SIG-M5 treated with dmso at 0.1 percent for 504 hours (cell line): ENCODE measurements around the gene THAP12.
"Not testable (repeated sequence)": the region's sequence is repeated elsewhere in the genome, so short reads cannot be mapped to it uniquely, and the experiment has no call there.

Source experiments
- DNase-seq: peaks from one replicate; lab custom pipeline; 2025; ENCODE audit not compliant: unreplicated experiment; lab: John Stamatoyannopoulos, UW

The THAP12 gene

GRCh38 chr11:76329084-76329648 lies 51.8 kb downstream of the THAP12 start:
- DNase-seq = no peak

- DNase-seq = no peak
Observed at GRCh38 chr11:76327756-76328388, 53.1 kb downstream of the THAP12 start.

- DNase-seq = no peak
Observed at GRCh38 chr11:76327202-76327601, 53.7 kb downstream of the THAP12 start.

- DNase-seq = no peak
Observed at GRCh38 chr11:76325185-76325584, 55.7 kb downstream of the THAP12 start.

DNA sequence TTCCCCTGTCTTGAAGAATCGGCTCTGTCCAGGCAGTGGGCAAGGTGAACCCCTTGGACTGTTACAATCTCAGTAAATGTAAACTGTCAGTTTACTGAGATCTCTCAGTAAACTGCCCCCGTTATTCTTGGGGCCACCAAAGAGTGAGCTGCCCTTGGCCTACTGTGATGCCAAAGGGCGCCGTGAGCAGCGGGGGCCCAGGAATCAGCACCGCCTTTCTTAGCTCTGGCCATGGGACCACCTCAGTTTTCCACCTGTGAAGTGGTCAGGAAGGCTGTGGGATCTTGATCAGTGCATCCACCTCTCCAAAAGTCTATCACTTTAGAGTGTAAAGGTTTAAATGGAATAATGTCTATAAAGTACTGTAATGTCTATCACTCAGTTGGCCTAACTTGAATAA lies 57.1 kb downstream of the THAP12 start:
- DNase-seq = no peak

DNA sequence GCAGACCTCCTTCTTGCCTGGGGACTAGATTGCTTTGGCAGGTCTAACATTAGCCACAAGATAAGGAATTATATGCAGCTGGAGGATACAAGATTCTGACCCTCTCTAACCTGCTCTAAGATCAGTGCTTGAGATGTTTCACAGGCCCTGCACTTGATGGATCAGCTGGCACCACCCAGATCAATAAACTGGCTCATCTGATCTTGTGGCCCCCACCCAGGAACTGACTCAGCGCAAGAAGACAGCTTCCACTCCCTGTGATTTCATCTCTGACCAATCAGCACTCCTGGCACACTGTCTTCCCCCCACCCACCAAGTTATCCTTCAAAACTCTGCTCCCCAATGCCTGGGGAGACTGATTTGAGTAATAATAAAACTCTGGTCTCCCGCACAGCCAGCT lies 57.6 kb downstream of the THAP12 start:
- DNase-seq = not testable (repeated sequence)

- no peak for DNase-seq
Observed at GRCh38 chr11:76322942-76323341, 58.0 kb downstream of the THAP12 start.

- no peak for DNase-seq
Observed at GRCh38 chr11:76322540-76322939, 58.4 kb downstream of the THAP12 start.

DNA sequence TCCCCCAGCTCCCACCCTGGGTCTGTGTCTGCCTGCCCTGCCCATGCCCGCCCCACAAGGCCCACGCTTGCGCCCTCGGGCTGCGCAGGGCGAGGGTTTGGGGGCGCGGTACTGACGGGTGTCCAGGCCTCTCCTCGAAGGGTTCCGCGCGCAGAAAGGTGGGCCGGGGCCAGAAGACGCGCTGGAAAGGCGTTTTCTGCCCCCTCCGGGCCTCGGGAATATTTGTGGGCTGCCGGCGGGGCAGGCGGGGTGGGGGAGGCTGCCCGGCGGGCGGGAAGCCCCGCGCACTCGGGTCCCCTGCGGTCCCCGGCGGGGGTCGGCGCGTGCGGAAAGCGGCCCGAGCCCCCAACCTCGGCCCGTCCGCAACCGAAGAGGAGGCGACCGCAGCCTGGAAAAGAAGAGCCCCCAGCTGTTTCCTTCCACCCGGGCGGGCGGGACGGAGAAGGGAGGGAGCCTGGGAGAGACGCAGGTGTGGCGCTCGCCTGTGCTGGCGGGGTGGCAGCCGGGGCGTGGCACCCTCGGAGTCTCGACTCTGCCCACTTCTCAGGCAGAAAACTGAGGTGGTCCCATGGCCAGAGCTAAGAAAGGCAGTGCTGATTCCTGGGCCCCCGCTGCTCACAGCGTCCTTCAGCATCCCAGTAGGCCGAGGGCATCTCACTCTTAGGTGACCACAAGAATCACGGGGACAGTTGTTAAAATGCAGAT lies 59.0 kb downstream of the THAP12 start:
- no peak for DNase-seq

GRCh38 chr11:76321340-76321739 lies 59.6 kb downstream of the THAP12 start:
- no peak for DNase-seq

- DNase-seq = no peak
Observed at GRCh38 chr11:76320929-76321328, 60.0 kb downstream of the THAP12 start.

DNA sequence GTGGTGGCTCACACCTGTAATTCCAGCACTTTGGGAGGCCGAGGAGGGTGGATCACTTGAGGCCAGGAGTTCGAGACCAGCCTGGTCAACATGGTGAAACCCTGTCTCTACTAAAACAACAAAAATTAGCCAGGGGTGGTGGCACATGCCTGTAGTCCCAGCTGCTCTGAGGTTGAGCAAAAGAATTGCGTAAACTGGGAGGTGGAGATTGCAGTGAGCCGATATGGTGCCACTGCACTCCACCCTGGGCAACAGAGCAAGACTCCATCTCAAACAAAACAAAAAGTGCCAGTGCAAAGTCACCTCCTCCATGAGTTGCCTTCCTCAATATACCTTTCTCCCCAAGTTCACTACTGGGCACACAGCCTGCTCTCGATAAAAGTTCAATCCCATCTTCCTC lies 61.1 kb downstream of the THAP12 start:
- not testable (repeated sequence) for DNase-seq

DNA sequence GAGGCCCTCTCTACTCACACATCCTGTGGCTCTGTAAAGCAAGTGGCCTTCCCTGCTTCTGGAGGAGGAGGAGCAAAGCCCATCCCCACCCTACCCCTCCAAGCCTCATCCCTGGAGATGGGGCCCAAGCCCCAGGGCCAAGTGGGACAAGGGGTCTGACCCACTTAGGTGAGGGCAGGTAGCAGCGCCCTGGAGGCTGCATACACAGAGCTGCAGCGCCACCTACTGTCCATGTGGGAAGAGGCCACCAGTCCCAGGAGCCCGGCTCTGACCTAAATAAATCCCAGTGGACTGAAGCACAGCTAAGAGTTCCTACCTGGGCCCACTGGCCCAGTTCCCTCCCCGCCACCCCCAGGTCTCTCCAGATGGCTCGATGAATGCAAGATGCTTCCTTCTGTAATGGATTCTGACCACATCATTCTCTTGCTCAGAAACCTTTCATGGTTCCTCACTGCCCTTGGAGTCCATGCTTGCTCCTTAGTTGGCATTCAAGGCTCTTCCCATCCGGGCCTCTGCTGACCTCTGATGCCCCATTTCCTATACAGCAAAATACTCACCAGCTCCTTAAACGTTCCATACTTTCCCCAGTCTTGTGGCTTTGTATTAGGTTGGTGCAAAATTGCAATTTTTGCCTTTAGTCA lies 62.1 kb downstream of the THAP12 start:
- DNase-seq = peak; percentile 55

GRCh38 chr11:76317296-76317695 lies 63.6 kb downstream of the THAP12 start:
- no peak for DNase-seq

DNA sequence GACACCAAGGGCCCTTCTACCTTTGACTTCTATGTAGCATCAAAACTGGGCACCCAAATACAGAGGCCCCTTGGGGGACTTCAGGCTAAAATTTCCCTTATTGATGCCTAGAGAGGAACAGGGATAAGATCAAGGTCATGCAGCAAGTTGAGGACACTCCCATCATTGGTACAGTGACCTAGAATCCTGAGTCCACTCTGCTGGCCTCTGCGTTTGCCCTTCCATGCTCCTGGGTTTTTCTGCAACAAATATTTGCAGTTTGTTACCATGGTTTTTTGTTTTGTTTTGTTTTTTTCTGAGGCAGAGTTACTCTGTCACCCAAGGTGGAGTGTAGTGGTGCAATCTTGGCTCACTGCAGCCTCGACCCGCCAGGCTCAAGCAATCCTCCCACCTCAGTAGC lies 64.2 kb downstream of the THAP12 start:
- DNase-seq = no peak

DNA sequence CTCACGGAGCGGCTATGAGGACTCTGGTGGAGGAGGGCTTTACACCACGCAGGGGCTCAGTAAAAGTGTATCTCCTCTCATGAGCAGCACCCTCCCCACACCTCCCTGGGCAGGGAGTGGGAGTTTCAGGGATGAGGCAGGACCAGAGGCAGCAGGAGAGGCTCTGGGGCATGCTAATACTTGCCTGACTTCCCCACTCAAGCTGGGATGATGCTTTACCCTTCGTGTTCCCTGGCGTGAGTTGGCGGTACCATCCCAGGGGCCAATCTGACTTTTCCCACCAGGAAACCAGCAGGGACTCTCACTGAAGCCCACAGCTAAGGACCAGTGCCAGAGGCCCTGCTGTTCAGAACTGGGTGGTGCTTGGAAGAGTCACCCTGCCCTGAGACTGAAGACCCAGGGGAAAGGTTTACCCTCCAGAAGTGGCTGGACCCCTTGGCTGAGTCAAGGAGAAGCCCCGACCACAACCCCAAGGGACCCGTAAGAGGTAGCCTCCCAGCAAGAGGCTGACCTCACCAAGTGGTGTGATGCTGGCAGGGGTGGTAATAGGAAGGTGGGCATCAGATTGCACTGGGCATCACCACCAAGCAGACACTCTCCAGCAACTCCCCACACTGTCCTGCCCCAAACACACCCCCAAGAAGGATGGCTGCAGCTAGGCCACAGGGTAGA lies 65.6 kb downstream of the THAP12 start:
- DNase-seq = no peak

DNA sequence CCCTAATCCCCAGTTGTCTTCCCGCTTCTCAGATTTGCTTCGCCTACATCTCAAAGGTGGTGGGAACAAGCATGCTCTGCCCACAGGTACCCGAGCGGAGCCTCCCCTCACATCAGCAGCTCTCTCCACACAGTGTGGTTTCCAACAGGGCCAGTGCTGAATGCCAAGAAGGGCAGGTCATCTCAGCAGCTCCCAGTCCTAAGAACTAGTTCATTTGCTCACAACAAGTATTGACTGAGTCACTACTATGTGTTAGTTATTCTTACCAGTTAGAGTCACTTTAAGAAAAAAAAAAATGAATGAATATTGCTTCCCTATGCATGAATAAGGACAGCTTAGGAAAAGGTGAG lies 66.2 kb downstream of the THAP12 start:
- no peak for DNase-seq

GRCh38 chr11:76313913-76314740 lies 66.8 kb downstream of the THAP12 start:
- no peak for DNase-seq

GRCh38 chr11:76313271-76313670 lies 67.7 kb downstream of the THAP12 start:
- DNase-seq = peak; percentile 71

GRCh38 chr11:76310832-76311595 lies 69.9 kb downstream of the THAP12 start:
- no peak for DNase-seq
